Neural progenitor cell (in vitro differentiated cells): Measurements from ENCODE around the gene POLR1G.

ENCODE experiments used
- EZH2 ChIP-seq: fragments of 200-600 bp; sonication (generic); IDR thresholded peaks from 2 replicates; pipeline ENCODE4 v1.6.1; 2017; ENCODE audit warnings: antibody characterized with exemption, mild to moderate bottlenecking, moderate library complexity
- TF ChIP-seq, protein P1 (sequence below): fragments of 200-600 bp; sonication (generic); IDR thresholded peaks from 2 replicates; pipeline ENCODE4 v1.5.1; 2017; ENCODE audit warnings: antibody characterized with exemption, mild to moderate bottlenecking

GRCh38 chr19:45403272-45403671, 3.2 kb upstream of the POLR1G start:
- no peak for TF ChIP-seq EZH2
- TF ChIP-seq, protein P1, sequence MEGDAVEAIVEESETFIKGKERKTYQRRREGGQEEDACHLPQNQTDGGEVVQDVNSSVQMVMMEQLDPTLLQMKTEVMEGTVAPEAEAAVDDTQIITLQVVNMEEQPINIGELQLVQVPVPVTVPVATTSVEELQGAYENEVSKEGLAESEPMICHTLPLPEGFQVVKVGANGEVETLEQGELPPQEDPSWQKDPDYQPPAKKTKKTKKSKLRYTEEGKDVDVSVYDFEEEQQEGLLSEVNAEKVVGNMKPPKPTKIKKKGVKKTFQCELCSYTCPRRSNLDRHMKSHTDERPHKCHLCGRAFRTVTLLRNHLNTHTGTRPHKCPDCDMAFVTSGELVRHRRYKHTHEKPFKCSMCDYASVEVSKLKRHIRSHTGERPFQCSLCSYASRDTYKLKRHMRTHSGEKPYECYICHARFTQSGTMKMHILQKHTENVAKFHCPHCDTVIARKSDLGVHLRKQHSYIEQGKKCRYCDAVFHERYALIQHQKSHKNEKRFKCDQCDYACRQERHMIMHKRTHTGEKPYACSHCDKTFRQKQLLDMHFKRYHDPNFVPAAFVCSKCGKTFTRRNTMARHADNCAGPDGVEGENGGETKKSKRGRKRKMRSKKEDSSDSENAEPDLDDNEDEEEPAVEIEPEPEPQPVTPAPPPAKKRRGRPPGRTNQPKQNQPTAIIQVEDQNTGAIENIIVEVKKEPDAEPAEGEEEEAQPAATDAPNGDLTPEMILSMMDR = no peak
